CD8-positive, alpha-beta memory T cell (primary cell): Measurements from ENCODE around the gene CLDN3. TPM values are rescaled to one million over a fixed set of nuclear protein-coding genes. Genes with fewer than 3 reads are reported as not detected.

Experiments used
- CTCF ChIA-PET: fragments of 350-600 bp; sonication (Branson Sonifier 250); formaldehyde crosslinking; loops from one replicate; lab custom pipeline; 2021; ENCODE audit warnings: antibody characterized with exemption; lab: Charles Lee
- POLR2A ChIA-PET: fragments of 350-600 bp; sonication (Branson Sonifier 250); formaldehyde crosslinking; loops from one replicate; lab custom pipeline; 2021; ENCODE audit warnings: antibody characterized with exemption; lab: Charles Lee
- DNase-seq, 5 donors: peaks; one replicate each; pipeline versions ENCODE4 v3.0.0 to v3.0.0-alpha.2; 2020 to 2022; ENCODE audit warnings: mixed read lengths in 1 of 5
- H3K27ac ChIP-seq: one replicate; pipeline ENCODE4 v1.7.0; 2013; ENCODE audit warnings: low read depth, mild to moderate bottlenecking, low read length, moderate library complexity
- H3K27me3 ChIP-seq: 2 replicates; pipeline ENCODE4 v1.7.0; 2013; ENCODE audit warnings: low read length, mild to moderate bottlenecking; ENCODE audit not compliant: insufficient read depth, poor library complexity, severe bottlenecking
- H3K36me3 ChIP-seq: 2 replicates; pipeline ENCODE4 v1.7.0; 2013; ENCODE audit warnings: mild to moderate bottlenecking, low read length, moderate library complexity; ENCODE audit not compliant: insufficient read depth
- H3K4me1 ChIP-seq: 2 replicates; pipeline ENCODE4 v1.7.0; 2013; ENCODE audit warnings: mild to moderate bottlenecking, low read length, moderate library complexity; ENCODE audit not compliant: insufficient read depth
- H3K4me3 ChIP-seq: 2 replicates; pipeline ENCODE4 v1.7.0; 2013; ENCODE audit warnings: mild to moderate bottlenecking, low read length
- H3K9me3 ChIP-seq: 2 replicates; pipeline ENCODE4 v1.7.0; 2013; ENCODE audit warnings: mild to moderate bottlenecking, low read length
- H3K27ac Mint-ChIP-seq, 8 donors: one replicate each; pipeline ENCODE4 v1.8.0; 2020 to 2021; ENCODE audit warnings: mixed read lengths in 8 of 8, mild to moderate bottlenecking in 6 of 8, inconsistent platforms in 3 of 8, moderate library complexity in 3 of 8
- H3K27me3 Mint-ChIP-seq, 2 donors: one replicate each; pipeline ENCODE4 v1.8.0; 2020 to 2021; ENCODE audit warnings: mixed read lengths in 2 of 2, mild to moderate bottlenecking in 1 of 2, moderate library complexity in 1 of 2
- H3K36me3 Mint-ChIP-seq, 3 donors: one replicate each; pipeline ENCODE4 v1.8.0; 2020 to 2021; ENCODE audit warnings: mixed read lengths in 3 of 3, inconsistent platforms in 1 of 3, mild to moderate bottlenecking in 1 of 3
- H3K4me1 Mint-ChIP-seq, 3 donors: one replicate each; pipeline ENCODE4 v1.8.0; 2020 to 2021; ENCODE audit warnings: mixed read lengths in 3 of 3, inconsistent platforms in 1 of 3, mild to moderate bottlenecking in 1 of 3
- H3K4me3 Mint-ChIP-seq, 7 donors: one replicate each; pipeline ENCODE4 v1.8.0; 2020 to 2021; ENCODE audit warnings: mixed read lengths in 7 of 7, mild to moderate bottlenecking in 6 of 7, moderate library complexity in 4 of 7, inconsistent platforms in 2 of 7
- H3K9me3 Mint-ChIP-seq, 5 donors: one replicate each; pipeline ENCODE4 v1.8.0; 2020 to 2022; ENCODE audit warnings: mixed read lengths in 5 of 5, mild to moderate bottlenecking in 3 of 5, moderate library complexity in 2 of 5, inconsistent platforms in 1 of 5
- polyA plus RNA-seq: library from polyadenylated mRNA; unstranded; fragments of 300-500 nt; fragmentation: Illumina TruSeq; gene quantifications from one replicate; pipeline ENCODE4 v1.2.3, GENCODE V29; 2021
- total RNA-seq, 2 experiments: library from RNA; stranded (reverse); gene quantifications; one replicate each; pipeline ENCODE4 v1.2.3, GENCODE V29; 2021

CLDN3 gene
- total and polyA plus RNA-seq, 3 experiments from 2014 or later = not detected

- Mint-ChIP-seq H3K4me1 (peaks cover under 1 to 8% (median 2%) of the 10 kb centered on the region in 3 donors), H3K9me3 (no peaks in the 10 kb centered on the region), H3K4me3 (no peak overlapping the region), H3K27ac (peak overlapping the region in 1 of 8 donors; percentile 12), H3K27me3 (peaks cover 0 to 2% of the 10 kb centered on the region in 2 donors), H3K36me3 (no peaks in the 10 kb centered on the region)
- DNase-seq = no peak
- Histone ChIP-seq H3K4me3 (no peak overlapping the region), H3K27ac (no peak overlapping the region), H3K4me1 (peaks cover 5% of the 10 kb centered on the region), H3K9me3 (no peaks in the 10 kb centered on the region), H3K36me3 (no peaks in the 10 kb centered on the region), H3K27me3 (no peaks in the 10 kb centered on the region)
- POLR2A ChIA-PET = no interaction called here
- CTCF ChIA-PET = no interaction called here
These were observed 27.1 kb downstream of the CLDN3 start for GRCh38 chr7:73742753-73743641.

GRCh38 chr7:73742338-73742752 is 27.7 kb downstream of the CLDN3 start:
- H3K27ac Mint-ChIP-seq = peak overlapping the region in 1 of 8 donors; percentile 93
- Histone ChIP-seq H3K27me3 (no peaks in the 10 kb centered on the region), H3K4me1 (peaks cover 9% of the 10 kb centered on the region), H3K4me3 (no peak overlapping the region), H3K36me3 (peaks cover 2% of the 10 kb centered on the region), H3K27ac (no peak overlapping the region), H3K9me3 (no peaks in the 10 kb centered on the region)
- no peak overlapping the region for H3K4me3 Mint-ChIP-seq
- POLR2A ChIA-PET = no interaction called here
- H3K9me3 Mint-ChIP-seq = no peaks in the 10 kb centered on the region
- DNase-seq = no peak
- CTCF ChIA-PET = no interaction called here
- H3K4me1 Mint-ChIP-seq = peaks cover 5 to 14% (median 7%) of the 10 kb centered on the region in 3 donors
- peaks cover 0 to 2% of the 10 kb centered on the region in 2 donors for H3K27me3 Mint-ChIP-seq
- no peaks in the 10 kb centered on the region for H3K36me3 Mint-ChIP-seq

GRCh38 chr7:73741600-73741999 is 28.5 kb downstream of the CLDN3 start:
- H3K4me3 ChIP-seq = no peak overlapping the region
- ChIA-PET POLR2A (no interaction called here), CTCF (no interaction called here)
- Mint-ChIP-seq H3K9me3 (no peaks in the 10 kb centered on the region), H3K4me1 (peaks cover 5 to 16% (median 9%) of the 10 kb centered on the region in 3 donors), H3K4me3 (peak overlapping the region in 1 of 7 donors; percentile 2), H3K27ac (peak overlapping the region in 3 of 8 donors; percentile 17 to 60 (median 19)), H3K36me3 (peaks cover 0 to 7% (median 0%) of the 10 kb centered on the region in 3 donors), H3K27me3 (peaks cover 0 to 2% of the 10 kb centered on the region in 2 donors)
- peaks cover 7% of the 10 kb centered on the region for H3K36me3 ChIP-seq
- H3K27ac ChIP-seq = no peak overlapping the region
- H3K4me1 ChIP-seq = peaks cover 9% of the 10 kb centered on the region
- H3K9me3 ChIP-seq = no peaks in the 10 kb centered on the region
- DNase-seq = no peak
- no peaks in the 10 kb centered on the region for H3K27me3 ChIP-seq

GRCh38 chr7:73740771-73741170 is 29.3 kb downstream of the CLDN3 start:
- H3K36me3 ChIP-seq = peaks cover 7% of the 10 kb centered on the region
- H3K4me3 ChIP-seq = no peak overlapping the region
- Mint-ChIP-seq H3K36me3 (peaks cover 0 to 10% (median 0%) of the 10 kb centered on the region in 3 donors), H3K4me1 (peaks cover 5 to 16% (median 9%) of the 10 kb centered on the region in 3 donors), H3K27me3 (peaks cover 0 to 2% of the 10 kb centered on the region in 2 donors), H3K27ac (peak overlapping the region in 4 of 8 donors; percentile 54 to 73 (median 66)), H3K4me3 (peak overlapping the region; percentile 23 to 90 (median 40)), H3K9me3 (no peaks in the 10 kb centered on the region)
- CTCF ChIA-PET = interaction anchor here (0.9 to 9.3 kb wide), 2 partner anchors 134 to 175 kb away, joined by 3 to 104 read pairs; no protein-coding TSS in a partner anchor
- no peak for DNase-seq
- POLR2A ChIA-PET = no interaction called here
- no peaks in the 10 kb centered on the region for H3K27me3 ChIP-seq
- peaks cover 9% of the 10 kb centered on the region for H3K4me1 ChIP-seq
- H3K9me3 ChIP-seq = no peaks in the 10 kb centered on the region
- no peak overlapping the region for H3K27ac ChIP-seq

GRCh38 chr7:73740212-73740611 is 29.9 kb downstream of the CLDN3 start:
- Mint-ChIP-seq H3K36me3 (peaks cover 0 to 10% (median 0%) of the 10 kb centered on the region in 3 donors), H3K27me3 (peaks cover 0 to 2% of the 10 kb centered on the region in 2 donors), H3K27ac (peak overlapping the region in 4 of 8 donors; percentile 54 to 75 (median 70)), H3K4me3 (peak overlapping the region; percentile 23 to 90 (median 40)), H3K9me3 (no peaks in the 10 kb centered on the region), H3K4me1 (peaks cover 5 to 16% (median 9%) of the 10 kb centered on the region in 3 donors)
- Histone ChIP-seq H3K27me3 (no peaks in the 10 kb centered on the region), H3K4me3 (no peak overlapping the region), H3K4me1 (peaks cover 9% of the 10 kb centered on the region), H3K36me3 (peaks cover 7% of the 10 kb centered on the region), H3K9me3 (no peaks in the 10 kb centered on the region), H3K27ac (no peak overlapping the region)
- DNase-seq = no peak
- POLR2A ChIA-PET = interaction anchor here (0.7 kb wide), 1 partner anchor 551 kb away, joined by 9 read pairs; no protein-coding TSS in a partner anchor
- CTCF ChIA-PET = interaction anchor here (0.9 to 9.3 kb wide), 3 partner anchors 116 to 174 kb away, joined by 3 to 104 read pairs (median 4); no protein-coding TSS in a partner anchor

- Histone ChIP-seq H3K27ac (peak overlapping the region; percentile 87), H3K36me3 (peaks cover 7% of the 10 kb centered on the region), H3K4me1 (peaks cover 9% of the 10 kb centered on the region), H3K4me3 (peak overlapping the region; percentile 83), H3K9me3 (no peaks in the 10 kb centered on the region), H3K27me3 (no peaks in the 10 kb centered on the region)
- ChIA-PET CTCF (interaction anchor here (1.0 to 9.3 kb wide), 3 partner anchors 14 to 133 kb away, joined by 4 to 104 read pairs (median 36); no protein-coding TSS in a partner anchor), POLR2A (interaction anchor here (0.7 to 1.2 kb wide), 3 partner anchors 54 to 552 kb away, joined by 4 to 10 read pairs (median 9); partner anchors contain the start of gene TBL2)
- H3K4me3 Mint-ChIP-seq = peak overlapping the region; percentile 87 to 97 (median 92)
- no peak for DNase-seq
- peak overlapping the region; percentile 58 to 97 (median 92) for H3K27ac Mint-ChIP-seq
- peaks cover 0 to 10% (median 0%) of the 10 kb centered on the region in 3 donors for H3K36me3 Mint-ChIP-seq
- peaks cover 11 to 24% (median 16%) of the 10 kb centered on the region in 3 donors for H3K4me1 Mint-ChIP-seq
- peaks cover 0 to 2% of the 10 kb centered on the region in 2 donors for H3K27me3 Mint-ChIP-seq
- H3K9me3 Mint-ChIP-seq = no peaks in the 10 kb centered on the region
These were observed 30.7 kb downstream of the CLDN3 start for GRCh38 chr7:73739387-73739767.

GRCh38 chr7:73738612-73739386 is 31.3 kb downstream of the CLDN3 start, which contains the start of gene ABHD11:
Gene ABHD11 (minus strand): TSS chr7:73738802. CDS start chr7:73738770, 32 bp downstream.
- ChIA-PET POLR2A (interaction anchor here (0.6 to 1.2 kb wide), 6 partner anchors 17 to 919 kb away, joined by 3 to 10 read pairs (median 4); partner anchors contain the start of genes BAZ1B, GTF2I and TBL2), CTCF (interaction anchor here (1.0 to 9.3 kb wide), 3 partner anchors 14 to 132 kb away, joined by 4 to 104 read pairs (median 36); no protein-coding TSS in a partner anchor)
- peaks cover 7% of the 10 kb centered on the region for H3K36me3 ChIP-seq
- peaks cover 9% of the 10 kb centered on the region for H3K4me1 ChIP-seq
- peak within 1 kb of the TSS; percentile 87 for H3K27ac ChIP-seq
- no peaks in the 10 kb centered on the region for H3K9me3 ChIP-seq
- peaks cover 0 to 2% of the 10 kb centered on the region in 2 donors for H3K27me3 Mint-ChIP-seq
- H3K4me1 Mint-ChIP-seq = peaks cover 11 to 24% (median 16%) of the 10 kb centered on the region in 3 donors
- H3K27ac Mint-ChIP-seq = peak within 1 kb of the TSS; percentile 82 to 97 (median 92)
- peak within 1 kb of the TSS; percentile 83 for H3K4me3 ChIP-seq
- H3K9me3 Mint-ChIP-seq = no peaks in the 10 kb centered on the region
- peaks cover 0 to 10% (median 0%) of the 10 kb centered on the region in 3 donors for H3K36me3 Mint-ChIP-seq
- no peaks in the 10 kb centered on the region for H3K27me3 ChIP-seq
- DNase-seq = peak; percentile 97 to 98 (median 97)
- H3K4me3 Mint-ChIP-seq = peak within 1 kb of the TSS; percentile 87 to 97 (median 92)
